GM20431 (cell line): ENCODE measurements around the gene SMARCD2.

ENCODE experiments used
- in situ Hi-C: fragments of 300-500 bp; cut with MseI, MboI; formaldehyde crosslinking; loops from one replicate; pipeline ENCODE4 v1.15.0; 2020; ENCODE audit warnings: low sequenced_read_pairs; ENCODE audit not compliant: unreplicated experiment

The SMARCD2 gene

GRCh38 chr17:63854709-63855108, 12.2 kb upstream of the SMARCD2 start:
- in situ Hi-C loops = no loop called here

DNA sequence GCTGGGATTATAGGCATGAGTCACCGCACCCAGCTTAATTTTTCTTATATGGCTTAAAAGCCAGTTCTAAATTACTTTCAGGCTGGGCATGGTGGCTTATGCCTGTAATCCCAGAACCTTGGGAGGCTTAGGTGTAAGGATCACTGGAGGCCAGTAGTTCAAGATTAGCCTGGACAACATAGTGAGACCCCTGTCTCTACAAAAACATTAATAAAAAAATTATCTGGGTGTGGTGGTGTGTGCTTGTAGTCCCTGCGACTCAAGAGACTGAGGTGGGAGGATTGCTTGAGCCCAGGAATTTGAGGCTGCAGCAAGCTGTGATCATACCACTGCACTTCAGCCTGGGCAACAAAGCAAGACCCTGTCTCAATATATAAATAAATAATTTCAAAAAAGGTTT, 10.8 kb upstream of the SMARCD2 start:
- in situ Hi-C loops = no loop called here

DNA sequence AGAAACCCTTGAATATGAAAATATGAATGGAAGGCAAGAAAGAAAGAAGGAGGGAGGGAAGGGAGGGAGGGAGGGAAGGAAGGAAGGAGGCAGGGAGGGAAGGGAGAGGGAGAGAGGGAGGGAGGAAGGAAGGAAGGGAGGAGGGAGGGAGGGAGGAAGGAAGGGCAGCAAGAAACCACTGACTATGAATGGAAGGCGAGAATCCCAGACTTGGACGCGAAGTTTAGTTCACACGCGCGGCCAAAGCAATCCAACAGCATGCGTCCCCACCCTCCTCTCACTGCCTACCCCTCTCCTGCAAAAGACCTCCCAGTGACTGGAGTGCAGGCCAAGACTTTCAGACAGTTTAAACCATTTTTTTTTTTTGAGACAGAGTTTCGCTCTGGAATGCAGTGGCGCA, 7.9 kb upstream of the SMARCD2 start:
- in situ Hi-C loops = no loop called here

- in situ Hi-C loops = loop anchor here (25.0 kb wide), 1 partner anchor 412 kb away; the partner anchor contains the start of gene CYB561
These were observed 6.6 kb upstream of the SMARCD2 start for GRCh38 chr17:63848834-63849689.

DNA sequence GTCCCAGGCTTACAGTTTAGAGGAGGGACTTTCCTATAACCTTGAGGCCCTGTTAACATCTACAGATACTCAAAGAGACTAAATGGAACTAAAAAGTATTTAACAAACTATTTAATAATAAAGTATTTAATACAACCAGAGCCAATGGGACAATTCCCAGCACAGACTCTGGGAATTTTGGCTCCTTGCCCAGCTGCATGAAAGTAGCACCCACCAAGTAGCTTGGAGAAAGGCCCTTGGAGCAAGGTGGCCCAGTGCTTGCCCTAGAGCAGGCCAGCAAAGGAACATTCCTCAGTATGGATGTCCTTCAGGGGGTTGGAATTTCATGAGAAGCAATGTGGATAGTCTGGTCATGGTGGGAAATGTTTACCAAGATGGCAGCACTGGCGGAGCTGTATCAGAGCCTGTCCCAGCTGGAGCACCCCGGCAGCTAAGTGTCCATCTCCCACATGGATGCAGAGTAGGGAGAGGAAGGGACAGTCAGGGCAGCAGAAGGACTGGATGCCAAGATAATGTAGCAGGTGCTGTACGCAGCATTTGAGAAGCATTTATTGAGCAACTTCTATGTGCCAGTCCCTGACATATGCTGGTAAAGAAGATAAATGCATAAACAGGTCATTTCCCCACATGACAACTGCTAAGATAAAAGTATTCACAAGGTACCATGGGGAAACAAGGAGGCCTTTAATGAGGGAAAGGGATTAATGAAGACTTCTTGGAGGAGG, 5.2 kb upstream of the SMARCD2 start:
- in situ Hi-C loops = loop anchor here (25.0 kb wide), 1 partner anchor 410 kb away; the partner anchor contains the start of gene CYB561

DNA sequence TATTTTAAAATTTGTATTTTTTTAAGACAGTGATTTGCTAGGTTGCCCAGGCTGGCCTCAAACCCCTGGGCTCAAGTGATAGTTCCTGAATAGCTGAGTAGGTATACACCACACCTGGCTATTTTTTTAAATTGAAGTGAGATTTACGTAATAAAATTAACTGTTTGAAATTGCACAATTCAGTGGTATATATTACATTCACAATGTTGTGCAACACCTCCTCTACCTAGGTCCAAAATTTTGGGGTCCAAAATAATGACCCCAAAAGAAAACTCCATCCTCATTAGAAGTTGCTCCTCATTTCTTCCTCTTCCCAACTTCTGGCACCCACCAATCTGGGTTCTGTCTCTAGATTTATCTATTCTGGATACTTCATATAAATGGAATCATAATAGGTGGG, 3.0 kb upstream of the SMARCD2 start:
- in situ Hi-C loops = loop anchor here (25.0 kb wide), 1 partner anchor 408 kb away; the partner anchor contains the start of gene CYB561

DNA sequence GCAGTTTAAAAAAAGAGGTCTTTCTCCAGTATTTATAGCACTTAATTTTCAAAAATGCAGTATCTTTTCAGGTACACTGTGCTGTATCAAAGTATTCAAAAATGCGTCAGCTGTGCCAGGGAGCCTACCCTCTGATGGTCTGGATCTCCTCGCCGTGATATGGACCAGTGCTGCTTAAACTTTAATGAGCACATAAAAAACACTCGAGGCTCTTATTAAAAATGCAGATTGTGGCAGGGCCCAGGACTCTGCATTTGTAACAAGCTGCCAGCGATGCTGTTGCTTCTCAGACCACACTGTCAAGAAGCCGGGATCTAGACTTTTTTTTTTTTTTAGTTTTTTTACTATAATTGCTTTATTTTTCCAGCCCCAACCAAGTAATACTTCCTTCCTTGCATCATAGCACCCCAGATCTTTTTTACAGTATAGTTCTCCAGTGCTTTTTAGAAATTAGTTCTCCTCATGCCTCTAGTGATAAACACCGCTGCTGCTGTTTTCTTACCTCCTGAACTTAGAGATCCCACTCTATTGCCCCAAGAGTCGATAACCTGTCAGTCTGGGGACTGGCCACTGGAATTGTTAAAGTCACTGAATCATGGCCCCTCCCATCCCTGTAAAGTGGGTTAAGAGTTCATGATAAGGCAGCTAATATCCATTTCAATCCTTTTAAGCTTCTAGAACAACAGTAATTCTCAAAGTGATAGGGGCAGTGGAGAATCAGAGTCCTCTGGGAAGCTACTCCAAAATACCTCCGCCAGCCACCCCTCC, 1.6 kb upstream of the SMARCD2 start:
- in situ Hi-C loops = loop anchor here (25.0 kb wide), 1 partner anchor 407 kb away; the partner anchor contains the start of gene CYB561

DNA sequence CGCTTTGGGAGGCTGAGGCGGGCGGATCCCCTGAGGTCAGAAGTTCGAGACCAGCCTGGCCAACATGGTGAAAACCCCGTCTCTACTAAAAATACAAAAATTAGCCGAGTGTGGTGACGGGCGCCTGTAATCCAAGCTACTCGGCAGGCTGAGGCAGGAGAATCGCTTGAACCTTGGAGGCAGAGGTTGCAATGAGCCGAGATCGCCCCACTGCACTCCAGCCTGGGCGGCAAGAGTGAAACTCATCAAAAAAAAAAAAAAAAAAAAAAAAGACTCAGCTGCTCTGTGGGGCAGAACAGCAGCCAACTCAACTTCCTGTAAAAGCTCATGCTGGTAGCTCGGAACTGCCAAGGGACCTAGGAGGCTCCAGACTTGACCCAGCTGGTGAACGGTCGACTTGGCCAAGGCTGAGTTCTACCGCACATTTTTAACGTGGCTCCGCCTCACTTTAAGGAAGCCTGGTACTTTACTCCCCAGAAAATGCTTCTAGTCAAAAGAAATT, 953 bp upstream of the SMARCD2 start:
- in situ Hi-C loops = loop anchor here (25.0 kb wide), 1 partner anchor 406 kb away; the partner anchor contains the start of gene CYB561

GRCh38 chr17:63842173-63842539, 329 bp downstream of the SMARCD2 start:
- in situ Hi-C loops = loop anchor here (25.0 kb wide), 1 partner anchor 405 kb away; the partner anchor contains the start of gene CYB561

DNA sequence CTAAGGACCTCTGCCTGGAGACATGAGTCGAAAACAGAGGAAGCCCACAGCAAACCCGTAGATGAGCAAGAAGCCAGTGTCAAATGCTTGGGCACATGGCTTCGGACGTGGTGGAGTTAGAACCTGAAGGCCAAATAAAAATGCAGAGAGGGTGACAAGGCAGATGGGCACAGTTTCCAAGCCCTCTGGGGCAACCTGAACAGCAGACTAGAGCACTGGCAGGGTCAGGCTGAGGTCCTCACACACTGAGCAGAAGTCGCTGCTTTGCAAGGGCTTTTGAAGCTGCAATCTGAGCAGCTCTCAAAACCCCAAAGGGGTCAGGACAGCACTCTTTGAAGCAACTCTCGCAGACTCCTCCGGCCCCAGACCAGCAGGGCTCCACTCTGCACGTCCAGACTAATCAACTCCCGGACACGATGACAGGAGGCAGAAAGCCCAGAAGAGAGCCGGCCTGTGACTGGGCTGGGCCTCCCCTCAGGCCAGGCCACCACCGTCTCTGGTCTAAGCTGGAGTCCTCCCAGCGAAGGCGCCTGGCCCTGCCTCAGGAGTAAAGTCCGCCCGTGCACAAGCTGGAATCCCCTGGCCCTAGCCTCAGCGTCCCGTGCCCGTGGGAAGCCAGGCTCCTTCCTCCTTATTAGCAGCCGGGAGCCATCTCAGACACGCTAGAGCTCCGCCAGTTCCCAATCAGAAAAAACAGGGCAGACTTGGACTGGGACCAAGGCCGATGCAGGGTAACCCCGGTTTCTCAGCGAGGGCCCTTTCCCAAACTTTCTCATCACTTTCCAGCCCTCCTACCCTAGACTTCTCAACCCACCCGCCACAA, 924 bp downstream of the SMARCD2 start:
- in situ Hi-C loops = loop anchor here (25.0 kb wide), 1 partner anchor 404 kb away; the partner anchor contains the start of gene CYB561

GRCh38 chr17:63840591-63841349, 1.7 kb downstream of the SMARCD2 start:
- in situ Hi-C loops = loop anchor here (25.0 kb wide), 1 partner anchor 403 kb away; the partner anchor contains the start of gene CYB561

- in situ Hi-C loops = loop anchor here (25.0 kb wide), 1 partner anchor 401 kb away; the partner anchor contains the start of gene CYB561
These were observed 3.8 kb downstream of the SMARCD2 start for GRCh38 chr17:63838631-63839171.

DNA sequence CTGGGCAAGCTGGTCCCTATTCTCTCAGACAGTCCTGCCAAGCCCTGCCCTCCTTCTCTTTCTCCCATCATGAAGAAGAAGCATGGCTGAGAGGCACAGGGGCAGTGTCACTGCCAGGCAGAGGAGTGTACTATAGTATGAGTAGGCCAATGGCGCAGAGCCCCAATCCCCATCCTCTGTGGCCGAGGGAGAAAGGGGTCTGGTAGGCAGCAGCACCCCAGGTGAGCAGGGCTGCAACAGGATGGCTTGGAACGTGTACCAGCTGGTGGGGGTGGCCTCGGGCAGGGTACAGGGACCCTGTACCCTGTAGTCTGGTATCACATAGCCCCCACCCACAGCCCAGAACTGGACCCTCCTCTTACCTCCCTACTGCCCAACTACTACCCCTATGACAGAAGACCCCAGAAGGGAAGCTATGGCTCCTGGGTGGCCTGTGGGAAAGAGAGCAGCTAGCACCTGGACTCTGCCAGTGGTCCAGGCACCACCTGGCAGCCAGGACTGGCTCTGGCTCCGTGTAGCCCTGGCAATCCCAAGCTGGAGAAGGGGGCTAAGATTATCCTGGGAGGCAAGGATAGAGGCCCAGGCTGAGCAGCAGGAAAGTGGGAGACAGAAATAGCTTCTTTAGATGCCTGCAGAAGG, 4.4 kb downstream of the SMARCD2 start:
- in situ Hi-C loops = loop anchor here (25.0 kb wide), 1 partner anchor 401 kb away; the partner anchor contains the start of gene CYB561

- in situ Hi-C loops = loop anchor here (25.0 kb wide), 1 partner anchor 400 kb away; the partner anchor contains the start of gene CYB561
These were observed 5.0 kb downstream of the SMARCD2 start for GRCh38 chr17:63837480-63837879.

DNA sequence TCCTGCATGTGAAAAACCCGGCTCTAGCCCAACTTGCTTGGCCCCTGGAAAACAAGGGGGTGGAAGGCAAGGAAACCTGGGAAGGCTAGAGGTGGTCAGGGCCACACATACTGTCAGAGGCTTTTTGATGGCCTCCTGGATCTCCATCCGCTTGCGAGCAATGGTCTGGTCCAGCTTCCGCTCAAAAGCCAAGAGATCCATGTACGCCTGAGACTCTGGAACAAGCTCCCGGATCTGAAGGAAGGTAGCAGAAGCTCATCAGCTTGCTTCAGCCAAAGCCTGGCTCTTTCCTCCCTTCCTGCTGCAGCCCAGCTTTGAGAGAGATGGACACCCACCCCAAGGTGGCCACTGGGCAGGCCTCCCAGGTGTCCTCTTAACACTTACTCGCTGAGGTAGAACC, 5.7 kb downstream of the SMARCD2 start:
- in situ Hi-C loops = loop anchor here (25.0 kb wide), 1 partner anchor 400 kb away; the partner anchor contains the start of gene CYB561

- in situ Hi-C loops = loop anchor here (25.0 kb wide), 1 partner anchor 398 kb away; the partner anchor contains the start of gene CYB561
These were observed 7.2 kb downstream of the SMARCD2 start for GRCh38 chr17:63835167-63835720.
